GM10266 (cell line): ENCODE data around the gene MAP4K5.

Experiments used
- DNase-seq: peaks from one replicate; pipeline ENCODE4 v3.0.0; 2012; ENCODE audit errors: extremely low spot score
- TF ChIP-seq, protein P1 (sequence below): IDR thresholded peaks from 2 replicates; pipeline ENCODE4 v1.5.1; 2012; ENCODE audit warnings: mild to moderate bottlenecking, low read depth; ENCODE audit not compliant: control insufficient read depth, insufficient read depth; ENCODE audit errors: missing control alignments

Gene MAP4K5

DNA sequence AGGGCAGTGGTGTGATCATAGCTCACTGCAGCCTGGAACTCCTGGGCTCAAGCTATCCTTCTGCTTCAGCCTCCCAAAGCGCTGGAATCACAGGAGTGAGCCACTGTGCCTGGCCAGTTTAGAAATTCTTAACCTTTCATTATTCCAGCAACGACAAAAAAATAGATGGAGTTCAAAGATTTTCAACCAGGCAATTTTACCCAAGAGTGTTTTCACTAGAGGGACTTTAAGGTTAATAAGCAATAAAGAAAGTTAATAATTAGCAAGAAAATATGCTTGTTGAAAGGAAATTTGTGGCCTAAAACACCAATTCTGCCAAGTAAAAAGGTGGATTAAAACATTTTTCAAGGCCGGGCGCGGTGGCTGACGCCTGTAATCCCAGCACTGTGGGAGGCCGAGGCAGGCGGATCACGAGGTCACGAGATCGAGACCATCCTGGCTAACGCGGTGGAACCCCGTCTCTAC, 150.5 kb downstream of the MAP4K5 start:
- TF ChIP-seq, protein P1, sequence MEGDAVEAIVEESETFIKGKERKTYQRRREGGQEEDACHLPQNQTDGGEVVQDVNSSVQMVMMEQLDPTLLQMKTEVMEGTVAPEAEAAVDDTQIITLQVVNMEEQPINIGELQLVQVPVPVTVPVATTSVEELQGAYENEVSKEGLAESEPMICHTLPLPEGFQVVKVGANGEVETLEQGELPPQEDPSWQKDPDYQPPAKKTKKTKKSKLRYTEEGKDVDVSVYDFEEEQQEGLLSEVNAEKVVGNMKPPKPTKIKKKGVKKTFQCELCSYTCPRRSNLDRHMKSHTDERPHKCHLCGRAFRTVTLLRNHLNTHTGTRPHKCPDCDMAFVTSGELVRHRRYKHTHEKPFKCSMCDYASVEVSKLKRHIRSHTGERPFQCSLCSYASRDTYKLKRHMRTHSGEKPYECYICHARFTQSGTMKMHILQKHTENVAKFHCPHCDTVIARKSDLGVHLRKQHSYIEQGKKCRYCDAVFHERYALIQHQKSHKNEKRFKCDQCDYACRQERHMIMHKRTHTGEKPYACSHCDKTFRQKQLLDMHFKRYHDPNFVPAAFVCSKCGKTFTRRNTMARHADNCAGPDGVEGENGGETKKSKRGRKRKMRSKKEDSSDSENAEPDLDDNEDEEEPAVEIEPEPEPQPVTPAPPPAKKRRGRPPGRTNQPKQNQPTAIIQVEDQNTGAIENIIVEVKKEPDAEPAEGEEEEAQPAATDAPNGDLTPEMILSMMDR, result no peak
- DNase-seq, result no peak

DNA sequence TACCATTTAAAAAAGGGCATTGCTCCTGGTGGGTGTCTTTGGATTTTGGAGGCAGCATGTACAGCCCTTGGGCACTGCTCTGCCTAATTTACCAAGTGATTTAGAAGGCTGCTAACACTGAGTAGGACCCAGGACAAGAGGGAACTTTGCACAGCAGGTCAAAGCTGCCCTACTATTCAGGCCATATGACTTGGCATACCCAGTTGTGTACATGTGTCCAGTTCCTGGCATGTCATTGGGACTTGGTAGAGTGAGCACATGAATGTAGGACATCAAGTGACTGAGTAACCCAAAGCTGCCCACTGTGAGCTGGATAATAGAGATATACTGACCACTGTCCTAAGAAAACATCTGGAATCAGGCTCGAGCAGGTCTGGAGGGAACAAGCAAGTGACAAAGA, 151.4 kb downstream of the MAP4K5 start:
- TF ChIP-seq, protein P1, result no peak
- no peak for DNase-seq

DNA sequence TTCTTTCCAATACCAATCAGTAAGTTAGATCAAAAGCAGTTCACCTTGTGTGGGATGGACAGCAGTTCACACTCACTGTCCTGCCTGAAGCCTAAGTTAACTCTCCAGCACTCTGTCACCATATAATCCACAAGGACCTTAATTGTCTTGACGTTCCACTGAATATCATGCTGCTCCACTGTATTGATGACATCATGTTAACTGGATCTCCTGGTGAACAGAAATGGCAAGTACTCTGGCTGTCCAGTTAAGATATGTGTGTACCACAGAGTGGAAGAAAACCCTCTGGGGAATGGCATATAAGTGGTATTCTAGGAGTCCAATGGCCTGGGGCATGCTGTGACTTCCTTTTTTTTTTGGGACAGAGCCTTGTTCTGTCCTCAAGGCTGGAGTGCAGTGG, 151.9 kb downstream of the MAP4K5 start:
- DNase-seq, result no peak
- TF ChIP-seq, protein P1, result no peak

DNA sequence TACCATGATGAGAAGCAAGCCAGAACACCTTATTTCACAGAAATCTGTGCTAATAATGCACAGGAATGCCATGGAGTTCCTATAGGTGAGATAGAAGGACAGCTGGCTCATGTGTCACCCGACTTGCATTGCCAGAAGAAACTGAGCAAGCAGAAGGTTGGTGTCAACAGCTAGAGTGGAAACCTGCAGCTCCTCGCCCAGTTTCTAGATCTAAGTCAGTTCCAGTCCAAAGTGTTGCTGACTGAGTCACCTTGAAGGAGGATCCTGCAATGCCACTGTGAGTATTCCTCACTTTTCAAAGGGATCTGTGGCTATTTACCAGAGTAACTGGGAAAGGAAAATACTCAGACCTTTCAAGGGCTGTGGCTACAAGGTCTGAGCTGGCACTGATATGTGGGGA, 152.8 kb downstream of the MAP4K5 start:
- no peak for DNase-seq
- TF ChIP-seq, protein P1, result no peak

DNA sequence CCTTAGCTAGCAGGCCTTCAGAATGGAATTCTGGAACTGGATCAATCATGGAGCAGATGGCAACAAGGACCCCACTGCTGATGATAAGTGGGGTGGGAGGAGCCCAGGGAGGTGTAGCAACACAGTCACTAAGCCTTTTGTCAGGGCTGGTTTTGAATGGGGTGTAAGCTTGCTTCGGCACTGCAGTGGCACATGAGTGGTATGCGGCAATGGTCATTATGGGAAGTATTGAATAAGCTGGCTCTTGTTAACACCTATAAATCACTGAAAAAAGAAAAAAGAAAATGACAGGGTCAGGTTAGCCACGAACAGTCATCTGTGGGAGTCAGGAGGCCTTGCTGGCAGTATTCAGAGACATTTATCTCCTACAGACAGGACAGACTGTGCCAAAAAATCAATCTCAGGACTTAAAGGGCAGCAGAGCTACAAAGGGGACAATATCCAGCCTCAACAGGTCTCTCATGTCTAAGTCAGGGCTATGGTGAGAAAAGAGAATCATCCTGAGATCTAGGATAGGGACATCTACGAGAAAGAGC, 154.8 kb downstream of the MAP4K5 start:
- TF ChIP-seq, protein P1, result no peak
- no peak for DNase-seq

DNA sequence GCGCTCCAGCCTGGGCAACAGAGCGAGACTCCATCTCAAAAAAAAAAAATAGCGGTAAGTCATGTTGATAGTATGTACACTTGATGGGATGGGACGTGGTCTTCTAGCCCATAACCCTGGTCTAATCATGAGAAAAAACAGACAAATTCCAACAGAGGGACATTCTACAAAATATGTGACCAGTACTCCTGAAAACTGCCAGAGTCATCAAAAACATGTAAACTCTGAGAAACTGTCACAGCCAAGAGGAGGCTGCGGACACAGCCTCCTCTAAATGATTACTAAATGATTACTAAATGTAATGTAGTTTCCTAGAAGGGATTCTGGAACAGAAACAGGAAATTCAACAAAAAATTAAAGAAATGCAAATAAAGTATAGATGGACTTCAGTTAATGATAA, 156.6 kb downstream of the MAP4K5 start:
- TF ChIP-seq, protein P1, result no peak
- no peak for DNase-seq

DNA sequence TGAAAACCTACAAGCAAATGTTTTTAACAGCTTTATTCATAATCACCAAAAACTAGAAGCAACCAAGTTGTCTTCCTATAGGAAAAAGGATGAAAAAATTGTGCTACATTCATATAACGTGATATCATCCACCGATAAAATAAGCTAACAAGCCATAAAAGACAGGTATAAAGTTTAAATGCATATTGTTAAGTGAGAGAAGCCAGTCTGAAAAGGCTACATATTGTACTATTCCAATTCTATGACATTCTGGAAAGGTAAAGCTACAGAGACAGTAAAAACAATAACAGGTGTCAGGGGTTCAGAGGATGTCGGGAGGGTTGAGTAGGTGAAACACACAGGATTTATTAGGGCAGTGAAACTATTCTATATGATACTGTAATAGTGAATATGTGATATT, 158.4 kb downstream of the MAP4K5 start:
- no peak for DNase-seq
- TF ChIP-seq, protein P1, result no peak
